Measurements from ENCODE around the gene ZNF438. TPM values are rescaled to one million over a fixed set of nuclear protein-coding genes. Genes with fewer than 3 reads are reported as not detected.

The ZNF438 gene
- polyA plus RNA-seq (2013, experiment 1 of 2), result 3.4 TPM
- polyA plus RNA-seq (2013, experiment 2 of 2), result 3.5 TPM

GRCh38 chr10:31031558-31032257, at the start of gene ZNF438:
ZNF438 (minus strand) TSS chr10:31031865; CDS start chr10:30877034, 154,831 bp downstream.
- H2BK120ac ChIP-seq (ENCODE audit: low read depth, low read length), result peak within 1 kb of the TSS; percentile 97
- H3K27ac ChIP-seq (ENCODE audit: low read length, poor library complexity, severe bottlenecking), result peak within 1 kb of the TSS; percentile 100
- peak within 1 kb of the TSS; percentile 97 for H2AK5ac ChIP-seq (ENCODE audit: low read length, severe bottlenecking)
- peak within 1 kb of the TSS; percentile 99 for H2AFZ ChIP-seq (ENCODE audit: low read depth, low read length)
- DNase-seq, result peak; percentile 90
- peak within 1 kb of the TSS; percentile 90 for H2BK5ac ChIP-seq (ENCODE audit: low read depth, low read length, poor library complexity, severe bottlenecking)
- H2BK12ac ChIP-seq (ENCODE audit: low read length in 2 of 2), result peak within 1 kb of the TSS; percentile 87 to 90
- no peaks in the 10 kb centered on the region for H3K9me3 ChIP-seq (ENCODE audit: control insufficient read depth, low read length)
- H3K36me3 ChIP-seq (ENCODE audit: control insufficient read depth in 1 of 2, insufficient read depth in 2 of 2, low read depth in 1 of 2, low read length in 2 of 2), result no peaks in the 10 kb centered on the region
- H4K8ac ChIP-seq (ENCODE audit: low read length), result peak within 1 kb of the TSS; percentile 96
- H3K4me1 ChIP-seq (ENCODE audit: control insufficient read depth, insufficient read depth, low read depth, low read length), result no peaks in the 10 kb centered on the region
- H2BK15ac ChIP-seq (ENCODE audit: low read depth, poor library complexity, severe bottlenecking), result peak within 1 kb of the TSS; percentile 74
- under 1% methylated on average over 64 of the region's 66 CpGs for WGBS
- peak within 1 kb of the TSS; percentile 81 to 88 for H3K4me3 ChIP-seq (ENCODE audit: insufficient read depth in 1 of 2, low read depth in 1 of 2, low read length in 2 of 2)
- H3K27me3 ChIP-seq (ENCODE audit: control insufficient read depth in 1 of 2, insufficient read depth in 1 of 2, low read length in 2 of 2), result no peaks in the 10 kb centered on the region
- peak within 1 kb of the TSS; percentile 47 to 98 for H3K4ac ChIP-seq (ENCODE audit: low read depth in 1 of 2, low read length in 2 of 2)
- peak within 1 kb of the TSS; percentile 97 to 99 for H3K18ac ChIP-seq (ENCODE audit: low read depth in 1 of 2, low read length in 2 of 2)
- H4K91ac ChIP-seq (ENCODE audit: low read length), result peak within 1 kb of the TSS; percentile 98
- peak within 1 kb of the TSS in 1 of 2 experiments; percentile 85 for H3K23ac ChIP-seq (ENCODE audit: low read length in 2 of 2)
- H3K79me1 ChIP-seq (replicated peaks; ENCODE audit: low read length, poor library complexity, severe bottlenecking), result peaks cover 10% of the 10 kb centered on the region
- H3K9ac ChIP-seq (ENCODE audit: low read length), result peak within 1 kb of the TSS; percentile 97
- peak within 1 kb of the TSS in 1 of 2 experiments; percentile 96 for H3K14ac ChIP-seq (ENCODE audit: low read length in 2 of 2)
- peak within 1 kb of the TSS; percentile 98 for H3K4me2 ChIP-seq (ENCODE audit: low read length, poor library complexity, severe bottlenecking)

GRCh38 chr10:31076610-31076988, 44.9 kb upstream of the ZNF438 start:
- Histone ChIP-seq H3K27me3 (ENCODE audit: control insufficient read depth in 1 of 2, insufficient read depth in 1 of 2, low read length in 2 of 2) (no peaks in the 10 kb centered on the region), H2BK5ac (ENCODE audit: low read depth, low read length, poor library complexity, severe bottlenecking) (no peak overlapping the region), H2BK15ac (ENCODE audit: low read depth, poor library complexity, severe bottlenecking) (no peak overlapping the region), H3K9ac (ENCODE audit: low read length) (no peak overlapping the region), H2BK120ac (ENCODE audit: low read depth, low read length) (no peak overlapping the region), H3K4me3 (ENCODE audit: insufficient read depth in 1 of 2, low read depth in 1 of 2, low read length in 2 of 2) (no peak overlapping the region), H3K27ac (ENCODE audit: low read length, poor library complexity, severe bottlenecking) (no peak overlapping the region), H3K14ac (ENCODE audit: low read length in 2 of 2) (no peak overlapping the region), H3K18ac (ENCODE audit: low read depth in 1 of 2, low read length in 2 of 2) (no peak overlapping the region), H2BK12ac (ENCODE audit: low read length in 2 of 2) (peak overlapping the region in 1 of 2 experiments; percentile 78), H3K4ac (ENCODE audit: low read depth in 1 of 2, low read length in 2 of 2) (no peak overlapping the region), H3K9me3 (ENCODE audit: control insufficient read depth, low read length) (no peaks in the 10 kb centered on the region), H2AFZ (ENCODE audit: low read depth, low read length) (no peak overlapping the region), H2AK5ac (ENCODE audit: low read length, severe bottlenecking) (peak overlapping the region; percentile 35), H3K36me3 (ENCODE audit: control insufficient read depth in 1 of 2, insufficient read depth in 2 of 2, low read depth in 1 of 2, low read length in 2 of 2) (no peaks in the 10 kb centered on the region), H4K8ac (ENCODE audit: low read length) (no peak overlapping the region), H4K91ac (ENCODE audit: low read length) (no peak overlapping the region), H3K4me1 (ENCODE audit: control insufficient read depth, insufficient read depth, low read depth, low read length) (peaks cover 4% of the 10 kb centered on the region), H3K23ac (ENCODE audit: low read length in 2 of 2) (no peak overlapping the region), H3K79me1 (replicated peaks; ENCODE audit: low read length, poor library complexity, severe bottlenecking) (no peaks in the 10 kb centered on the region), H3K4me2 (ENCODE audit: low read length, poor library complexity, severe bottlenecking) (no peak overlapping the region)
- no peak for DNase-seq
- whole genome bisulfite sequencing, result 96% methylated on average over 4 of the region's 6 CpGs

- no peak overlapping the region for H2BK15ac ChIP-seq (ENCODE audit: low read depth, poor library complexity, severe bottlenecking)
- H2BK5ac ChIP-seq (ENCODE audit: low read depth, low read length, poor library complexity, severe bottlenecking), result no peak overlapping the region
- no peaks in the 10 kb centered on the region for H3K9me3 ChIP-seq (ENCODE audit: control insufficient read depth, low read length)
- peaks cover 4% of the 10 kb centered on the region for H3K4me1 ChIP-seq (ENCODE audit: control insufficient read depth, insufficient read depth, low read depth, low read length)
- 100% methylated on average over 1 of the region's 3 CpGs for WGBS
- H3K27ac ChIP-seq (ENCODE audit: low read length, poor library complexity, severe bottlenecking), result no peak overlapping the region
- no peak overlapping the region for H3K18ac ChIP-seq (ENCODE audit: low read depth in 1 of 2, low read length in 2 of 2)
- no peak overlapping the region for H4K91ac ChIP-seq (ENCODE audit: low read length)
- H2AFZ ChIP-seq (ENCODE audit: low read depth, low read length), result no peak overlapping the region
- H3K14ac ChIP-seq (ENCODE audit: low read length in 2 of 2), result no peak overlapping the region
- H3K4me3 ChIP-seq (ENCODE audit: insufficient read depth in 1 of 2, low read depth in 1 of 2, low read length in 2 of 2), result no peak overlapping the region
- no peaks in the 10 kb centered on the region for H3K27me3 ChIP-seq (ENCODE audit: control insufficient read depth in 1 of 2, insufficient read depth in 1 of 2, low read length in 2 of 2)
- H2BK12ac ChIP-seq (ENCODE audit: low read length in 2 of 2), result no peak overlapping the region
- H2BK120ac ChIP-seq (ENCODE audit: low read depth, low read length), result no peak overlapping the region
- no peak for DNase-seq
- no peak overlapping the region for H3K4me2 ChIP-seq (ENCODE audit: low read length, poor library complexity, severe bottlenecking)
- H3K79me1 ChIP-seq (replicated peaks; ENCODE audit: low read length, poor library complexity, severe bottlenecking), result no peaks in the 10 kb centered on the region
- no peak overlapping the region for H4K8ac ChIP-seq (ENCODE audit: low read length)
- no peak overlapping the region for H2AK5ac ChIP-seq (ENCODE audit: low read length, severe bottlenecking)
- H3K23ac ChIP-seq (ENCODE audit: low read length in 2 of 2), result no peak overlapping the region
- no peak overlapping the region for H3K4ac ChIP-seq (ENCODE audit: low read depth in 1 of 2, low read length in 2 of 2)
- H3K36me3 ChIP-seq (ENCODE audit: control insufficient read depth in 1 of 2, insufficient read depth in 2 of 2, low read depth in 1 of 2, low read length in 2 of 2), result no peaks in the 10 kb centered on the region
- no peak overlapping the region for H3K9ac ChIP-seq (ENCODE audit: low read length)
Measured at GRCh38 chr10:31075881-31076609, 44.4 kb upstream of the ZNF438 start.

GRCh38 chr10:31075434-31075833, 43.8 kb upstream of the ZNF438 start:
- Histone ChIP-seq H3K4me3 (ENCODE audit: insufficient read depth in 1 of 2, low read depth in 1 of 2, low read length in 2 of 2) (no peak overlapping the region), H3K9me3 (ENCODE audit: control insufficient read depth, low read length) (no peaks in the 10 kb centered on the region), H2AFZ (ENCODE audit: low read depth, low read length) (peak overlapping the region; percentile 10), H3K79me1 (replicated peaks; ENCODE audit: low read length, poor library complexity, severe bottlenecking) (no peaks in the 10 kb centered on the region), H3K27me3 (ENCODE audit: control insufficient read depth in 1 of 2, insufficient read depth in 1 of 2, low read length in 2 of 2) (no peaks in the 10 kb centered on the region), H3K27ac (ENCODE audit: low read length, poor library complexity, severe bottlenecking) (peak overlapping the region; percentile 13), H3K23ac (ENCODE audit: low read length in 2 of 2) (no peak overlapping the region), H3K9ac (ENCODE audit: low read length) (no peak overlapping the region), H3K4me1 (ENCODE audit: control insufficient read depth, insufficient read depth, low read depth, low read length) (peaks cover 4% of the 10 kb centered on the region), H2BK5ac (ENCODE audit: low read depth, low read length, poor library complexity, severe bottlenecking) (no peak overlapping the region), H3K36me3 (ENCODE audit: control insufficient read depth in 1 of 2, insufficient read depth in 2 of 2, low read depth in 1 of 2, low read length in 2 of 2) (no peaks in the 10 kb centered on the region), H3K4ac (ENCODE audit: low read depth in 1 of 2, low read length in 2 of 2) (no peak overlapping the region), H3K14ac (ENCODE audit: low read length in 2 of 2) (no peak overlapping the region), H2BK15ac (ENCODE audit: low read depth, poor library complexity, severe bottlenecking) (no peak overlapping the region), H2BK120ac (ENCODE audit: low read depth, low read length) (no peak overlapping the region), H2BK12ac (ENCODE audit: low read length in 2 of 2) (peak overlapping the region in 1 of 2 experiments; percentile 68), H2AK5ac (ENCODE audit: low read length, severe bottlenecking) (no peak overlapping the region), H4K8ac (ENCODE audit: low read length) (no peak overlapping the region), H4K91ac (ENCODE audit: low read length) (no peak overlapping the region), H3K18ac (ENCODE audit: low read depth in 1 of 2, low read length in 2 of 2) (no peak overlapping the region), H3K4me2 (ENCODE audit: low read length, poor library complexity, severe bottlenecking) (no peak overlapping the region)
- WGBS, result 15% methylated on average over 4 of the region's 4 CpGs
- DNase-seq, result peak; percentile 70

Data from mesenchymal stem cell (in vitro differentiated cells and primary cell).